ENCODE data around the gene RFNG. TPM values are rescaled to one million over a fixed set of nuclear protein-coding genes. Genes with fewer than 3 reads are reported as not detected.

Gene RFNG
- total and polyA plus RNA-seq, 2 of the 13 experiments (the other 11 are each of a cell fraction or from before 2014, with no cell fraction given): 61.4 to 64.0 TPM

GRCh38 chr17:82003411-82004381, 47.9 kb downstream of the RFNG start (continued):
- no peak for TF ChIP-seq SNAPC4 (CRISPR knock-in tag; IDR thresholded peaks at IDR 0.05)
- peak; percentile 56; the same call in 1 of the 2 replicates for TF ChIP-seq DMAP1 (CRISPR knock-in tag; IDR thresholded peaks at IDR 0.05)
- peak; percentile 78 for TF ChIP-seq RXRB (CRISPR knock-in tag; IDR thresholded peaks at IDR 0.05; ENCODE audit: borderline replicate concordance)
- TF ChIP-seq REPIN1 (CRISPR knock-in tag; IDR thresholded peaks at IDR 0.05; ENCODE audit: borderline replicate concordance, low read depth): peak; percentile 73
- TF ChIP-seq ZNF546 (CRISPR knock-in tag; conservative IDR thresholded peaks at IDR 0.05): 0 out of 2 replicates have a peak, but pooled peaks have one; percentile 73
- TF ChIP-seq GATAD2A (CRISPR knock-in tag; IDR thresholded peaks at IDR 0.05): peak; percentile 91
- peak; percentile 76 for TF ChIP-seq ZHX2 (IDR thresholded peaks at IDR 0.05; ENCODE audit: low read depth)
- no peak; the same call in 1 of the 2 replicates for TF ChIP-seq ZHX2 (CRISPR knock-in tag; IDR thresholded peaks at IDR 0.05; ENCODE audit: borderline replicate concordance)
- 0 out of 2 replicates have a peak, but pooled peaks have one; percentile 78 for TF ChIP-seq ZBTB20 (CRISPR knock-in tag; IDR thresholded peaks at IDR 0.05; ENCODE audit: borderline replicate concordance, low read depth)
- TF ChIP-seq HINFP (CRISPR knock-in tag; IDR thresholded peaks at IDR 0.05; ENCODE audit: low read depth): 0 out of 2 replicates have a peak, but pooled peaks have one; percentile 39
- peak; percentile 93 for TF ChIP-seq JARID2 (CRISPR knock-in tag; IDR thresholded peaks at IDR 0.05; ENCODE audit: insufficient replicate concordance)
- no peak for TF ChIP-seq RFX3 (CRISPR knock-in tag; IDR thresholded peaks at IDR 0.05)
- TF ChIP-seq HBP1 (CRISPR knock-in tag; IDR thresholded peaks at IDR 0.05; ENCODE audit: low read depth): peak; percentile 70; the same call in 1 of the 2 replicates
